WERI-Rb-1 (cell line): ENCODE data around the gene SLC7A5.
A peak's percentile ranks its signal among the peaks of the same experiment; 100 is the strongest.
"Not testable (repeated sequence)": the region's sequence is repeated elsewhere in the genome, so short reads cannot be mapped to it uniquely, and the experiment has no call there.

Experiments
- DNase-seq: peaks from one replicate; pipeline ENCODE4 v3.0.0-alpha.2; 2020
- H3K27ac ChIP-seq: fragments of 250-450 bp; sonication (Bioruptor Pico); 2 replicates; pipeline ENCODE4 v1.5.1; 2020; ENCODE audit warnings: mild to moderate bottlenecking, moderate library complexity
- H3K27me3 ChIP-seq: fragments of 250-450 bp; sonication (Bioruptor Pico); 2 replicates; pipeline ENCODE4 v1.5.1; 2021; ENCODE audit warnings: mild to moderate bottlenecking, low read depth, moderate library complexity; ENCODE audit not compliant: insufficient read depth, severe bottlenecking
- H3K36me3 ChIP-seq: fragments of 250-450 bp; sonication (Bioruptor Pico); 2 replicates; pipeline ENCODE4 v1.5.1; 2020; ENCODE audit warnings: mild to moderate bottlenecking, moderate library complexity
- H3K4me3 ChIP-seq: 2 replicates; pipeline ENCODE4 v1.5.1; 2011; ENCODE audit warnings: low read depth, mild to moderate bottlenecking, control low read depth, low read length
- H3K9me3 ChIP-seq: fragments of 250-450 bp; sonication (Bioruptor Pico); 2 replicates; pipeline ENCODE4 v1.5.1; 2021; ENCODE audit warnings: mild to moderate bottlenecking, moderate library complexity; ENCODE audit not compliant: severe bottlenecking
- TF ChIP-seq, protein P1 (sequence below): IDR thresholded peaks from 2 replicates; pipeline ENCODE4 v1.5.1; 2011; ENCODE audit warnings: low read depth, mild to moderate bottlenecking, control low read depth, inconsistent platforms, low read length

SLC7A5 gene

DNA sequence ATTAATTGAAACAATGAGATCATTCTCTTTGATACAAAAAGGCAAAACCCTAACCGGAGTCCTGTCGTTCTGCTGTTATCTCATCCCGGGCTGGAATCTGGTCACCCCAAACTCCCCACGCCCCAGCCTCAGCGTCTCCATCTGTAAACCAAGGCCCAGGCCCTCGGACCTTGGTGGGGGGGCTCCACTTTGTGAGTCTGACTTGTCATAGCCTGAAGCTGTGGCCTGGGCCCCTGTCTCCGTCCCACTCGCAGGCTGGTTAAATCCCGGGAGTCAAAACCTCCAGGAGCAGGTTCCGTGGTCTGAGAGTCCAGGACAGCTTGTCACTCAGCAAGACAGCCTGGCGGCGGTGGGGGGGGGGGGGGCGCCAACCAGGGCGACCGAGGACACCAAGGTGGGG lies 50.0 kb downstream of the SLC7A5 start:
- DNase-seq, result no peak
- TF ChIP-seq, protein P1, sequence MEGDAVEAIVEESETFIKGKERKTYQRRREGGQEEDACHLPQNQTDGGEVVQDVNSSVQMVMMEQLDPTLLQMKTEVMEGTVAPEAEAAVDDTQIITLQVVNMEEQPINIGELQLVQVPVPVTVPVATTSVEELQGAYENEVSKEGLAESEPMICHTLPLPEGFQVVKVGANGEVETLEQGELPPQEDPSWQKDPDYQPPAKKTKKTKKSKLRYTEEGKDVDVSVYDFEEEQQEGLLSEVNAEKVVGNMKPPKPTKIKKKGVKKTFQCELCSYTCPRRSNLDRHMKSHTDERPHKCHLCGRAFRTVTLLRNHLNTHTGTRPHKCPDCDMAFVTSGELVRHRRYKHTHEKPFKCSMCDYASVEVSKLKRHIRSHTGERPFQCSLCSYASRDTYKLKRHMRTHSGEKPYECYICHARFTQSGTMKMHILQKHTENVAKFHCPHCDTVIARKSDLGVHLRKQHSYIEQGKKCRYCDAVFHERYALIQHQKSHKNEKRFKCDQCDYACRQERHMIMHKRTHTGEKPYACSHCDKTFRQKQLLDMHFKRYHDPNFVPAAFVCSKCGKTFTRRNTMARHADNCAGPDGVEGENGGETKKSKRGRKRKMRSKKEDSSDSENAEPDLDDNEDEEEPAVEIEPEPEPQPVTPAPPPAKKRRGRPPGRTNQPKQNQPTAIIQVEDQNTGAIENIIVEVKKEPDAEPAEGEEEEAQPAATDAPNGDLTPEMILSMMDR, result no peak
- no peaks in the 10 kb centered on the region for H3K36me3 ChIP-seq
- H3K4me3 ChIP-seq, result no peak overlapping the region
- no peak overlapping the region; the same call in 1 of the 2 replicates for H3K27ac ChIP-seq
- H3K9me3 ChIP-seq, result no peaks in the 10 kb centered on the region
- no peaks in the 10 kb centered on the region for H3K27me3 ChIP-seq

DNA sequence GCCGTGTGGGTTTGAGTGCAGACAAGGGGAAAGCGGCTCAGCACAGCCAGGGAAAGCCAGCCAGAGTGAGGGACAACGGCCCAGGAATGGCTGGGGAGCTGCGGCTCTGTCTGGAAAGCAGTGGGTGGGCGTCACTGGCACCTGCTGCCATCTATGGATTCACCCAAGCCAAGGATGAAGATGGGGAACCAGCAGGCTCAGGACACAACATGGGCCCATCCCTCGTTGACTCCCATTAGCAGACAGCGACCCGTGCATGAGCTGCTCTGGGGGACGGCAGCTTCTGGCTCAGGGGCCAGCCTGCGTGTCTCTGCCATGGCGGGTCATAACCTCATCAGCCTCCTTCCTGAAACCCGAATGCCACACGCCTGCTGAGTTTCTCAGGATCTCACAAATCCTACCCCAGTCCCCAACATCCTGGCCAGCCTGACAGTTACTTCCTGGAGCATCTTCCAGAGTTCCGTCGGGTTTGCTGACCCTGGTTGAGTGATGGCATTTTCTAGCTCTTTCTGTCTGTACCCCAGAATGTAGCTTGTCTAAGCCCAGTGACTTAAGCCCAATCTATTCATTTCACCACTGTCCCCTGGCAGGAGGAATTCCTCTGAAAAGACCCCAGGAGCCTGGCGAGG lies 50.7 kb downstream of the SLC7A5 start:
- no peaks in the 10 kb centered on the region for H3K36me3 ChIP-seq
- H3K9me3 ChIP-seq, result no peaks in the 10 kb centered on the region
- no peak overlapping the region for H3K27ac ChIP-seq
- no peak overlapping the region for H3K4me3 ChIP-seq
- TF ChIP-seq, protein P1, result no peak
- H3K27me3 ChIP-seq, result no peaks in the 10 kb centered on the region
- DNase-seq, result no peak

DNA sequence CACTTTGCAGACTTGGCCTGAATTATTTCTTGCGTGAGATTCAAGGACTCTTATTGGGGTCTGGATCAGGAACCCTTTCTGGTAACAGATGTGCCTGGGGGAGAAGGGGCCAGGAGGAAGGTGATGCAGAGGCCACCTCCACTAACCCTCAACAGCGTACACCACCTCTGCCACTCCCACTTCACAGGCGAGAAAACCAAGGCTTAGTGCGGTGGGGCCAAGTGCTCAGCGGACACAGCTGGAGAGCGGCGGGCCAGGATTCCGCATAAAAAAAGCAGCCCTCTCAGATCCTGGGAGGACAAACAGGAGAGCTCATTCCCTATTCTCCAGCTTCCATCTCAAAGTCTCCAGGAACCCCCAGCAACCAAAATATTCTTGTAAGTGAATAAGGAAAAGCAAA lies 51.4 kb downstream of the SLC7A5 start:
- TF ChIP-seq, protein P1, result no peak
- Histone ChIP-seq H3K9me3 (no peaks in the 10 kb centered on the region), H3K4me3 (no peak overlapping the region), H3K27me3 (no peaks in the 10 kb centered on the region), H3K27ac (no peak overlapping the region), H3K36me3 (no peaks in the 10 kb centered on the region)
- no peak for DNase-seq

DNA sequence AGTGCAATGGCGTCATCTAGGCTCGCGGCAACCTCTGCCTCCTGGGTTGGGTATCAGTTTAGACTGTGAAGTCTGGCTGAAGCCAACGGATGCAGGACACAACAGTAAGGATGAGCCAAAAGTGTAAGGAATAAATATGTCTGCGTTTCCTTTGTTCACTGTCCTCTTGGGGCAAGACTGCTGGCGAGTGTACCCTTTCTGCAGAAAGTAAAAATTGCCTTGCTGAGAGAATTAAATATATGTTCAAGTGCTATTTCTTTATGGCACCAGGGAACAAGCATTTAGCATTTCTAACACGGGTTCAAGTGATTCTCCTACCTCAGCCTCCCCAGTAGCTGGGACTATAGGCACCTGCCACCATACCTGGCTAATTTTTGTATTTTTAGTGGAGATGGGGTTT lies 51.9 kb downstream of the SLC7A5 start:
- not testable (repeated sequence) for H3K9me3 ChIP-seq, H3K27ac ChIP-seq, DNase-seq, H3K27me3 ChIP-seq, H3K36me3 ChIP-seq, H3K4me3 ChIP-seq

DNA sequence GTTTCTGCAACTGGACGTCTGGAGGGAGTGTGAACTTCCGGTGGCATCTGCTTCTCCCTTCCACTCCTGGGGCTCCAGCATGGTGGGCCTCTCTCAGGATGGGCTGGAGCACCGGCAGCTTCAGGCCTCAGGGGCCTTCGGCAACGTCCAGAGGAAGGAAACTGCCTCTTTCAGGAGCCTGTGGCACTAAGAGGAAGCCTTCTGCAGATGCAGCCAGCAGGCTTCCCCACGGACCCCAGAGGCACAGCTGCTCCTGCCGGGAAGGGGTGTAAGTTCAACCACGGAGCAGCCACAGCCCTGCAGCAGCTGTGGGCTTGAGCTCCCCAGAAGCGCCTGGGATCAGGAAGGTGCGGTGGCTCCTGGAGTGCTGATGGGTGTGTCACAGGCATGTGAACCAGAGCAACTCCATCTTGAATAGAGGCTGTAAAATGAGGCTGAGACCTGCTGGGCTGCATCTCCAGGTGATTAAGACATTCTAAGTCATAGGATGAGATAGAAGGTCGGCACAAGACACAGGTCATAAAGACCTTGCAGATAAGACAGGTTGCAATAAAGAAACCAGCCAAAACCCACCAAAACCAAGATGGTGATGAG lies 52.7 kb downstream of the SLC7A5 start:
- DNase-seq, result no peak

DNA sequence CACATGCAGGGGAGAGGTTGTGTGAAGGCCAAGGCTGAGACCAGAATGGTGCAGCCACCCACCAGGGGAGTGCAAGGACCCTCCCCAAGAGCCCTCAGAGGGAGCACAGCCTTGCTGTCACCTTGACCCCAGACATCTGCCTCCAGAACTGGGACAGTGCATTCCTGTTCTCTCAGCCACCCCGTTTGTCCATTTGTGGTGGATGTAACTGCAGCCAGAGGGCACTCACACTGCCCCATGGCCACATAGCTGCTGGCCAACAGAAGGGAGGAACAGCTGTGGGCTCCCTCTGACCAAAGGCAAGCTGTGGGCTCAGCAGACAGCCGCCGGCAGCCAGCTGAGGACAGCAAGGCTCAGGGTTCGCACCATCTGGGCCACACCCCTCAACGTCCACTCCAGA lies 53.7 kb downstream of the SLC7A5 start:
- no peaks in the 10 kb centered on the region for H3K36me3 ChIP-seq
- DNase-seq, result peak; percentile 72
- no peaks in the 10 kb centered on the region for H3K27me3 ChIP-seq
- H3K27ac ChIP-seq, result peak overlapping the region; percentile 48
- TF ChIP-seq, protein P1, result peak; percentile 64
- no peak overlapping the region for H3K4me3 ChIP-seq
- no peaks in the 10 kb centered on the region for H3K9me3 ChIP-seq

More for the DNA sequence above, 52.7 kb downstream of the SLC7A5 start:
- Histone ChIP-seq H3K27ac (no peak overlapping the region), H3K27me3 (no peaks in the 10 kb centered on the region), H3K36me3 (no peaks in the 10 kb centered on the region), H3K9me3 (no peaks in the 10 kb centered on the region), H3K4me3 (no peak overlapping the region)
- TF ChIP-seq, protein P1, result no peak
